GM13977 (cell line): ENCODE data around the gene TIMM23B.
"Not testable (repeated sequence)": the region's sequence is repeated elsewhere in the genome, so short reads cannot be mapped to it uniquely, and the experiment has no call there.

Source experiments
- DNase-seq: peaks from one replicate; pipeline ENCODE4 v3.0.0; 2012; ENCODE audit warnings: low spot score
- in situ Hi-C: fragments of 300-500 bp; cut with MboI; formaldehyde crosslinking; loops from one replicate; pipeline ENCODE4 v1.12.0; 2022; ENCODE audit warnings: low sequenced_read_pairs, low pct_unique_long_range_greater_than_20kb, mixed read lengths, inconsistent platforms; ENCODE audit not compliant: unreplicated experiment

TIMM23B gene

DNA sequence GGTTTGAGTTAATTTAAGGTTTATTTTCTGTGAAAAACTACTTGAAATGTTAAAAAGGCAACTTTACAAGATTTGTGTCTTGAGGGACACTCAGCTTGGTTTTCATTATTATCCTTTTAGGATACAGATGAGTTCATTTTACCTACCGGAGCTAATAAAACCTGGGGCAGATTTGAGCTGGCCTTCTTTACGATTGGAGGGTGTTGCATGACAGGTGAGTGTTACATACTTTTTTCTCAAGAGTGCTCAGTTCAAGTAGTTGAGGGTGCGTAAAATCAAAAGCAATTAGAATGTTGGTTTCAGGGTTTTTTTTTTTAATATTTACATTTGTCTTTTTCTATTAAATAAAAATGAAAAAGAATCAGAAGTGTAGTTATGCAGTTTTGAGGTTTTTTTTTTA is 10.2 kb downstream of the TIMM23B start:
- in situ Hi-C loops, DNase-seq: not testable (repeated sequence)

GRCh38 chr10:49953122-49953521 is 11.3 kb downstream of the TIMM23B start:
- DNase-seq, in situ Hi-C loops: not testable (repeated sequence)

- DNase-seq, in situ Hi-C loops: not testable (repeated sequence)
Observed at GRCh38 chr10:49970331-49970857, 28.5 kb downstream of the TIMM23B start.

- in situ Hi-C loops, DNase-seq: not testable (repeated sequence)
Observed at GRCh38 chr10:49971466-49971865, 29.6 kb downstream of the TIMM23B start.

GRCh38 chr10:49972094-49972493 is 30.2 kb downstream of the TIMM23B start:
- DNase-seq, in situ Hi-C loops: not testable (repeated sequence)

DNA sequence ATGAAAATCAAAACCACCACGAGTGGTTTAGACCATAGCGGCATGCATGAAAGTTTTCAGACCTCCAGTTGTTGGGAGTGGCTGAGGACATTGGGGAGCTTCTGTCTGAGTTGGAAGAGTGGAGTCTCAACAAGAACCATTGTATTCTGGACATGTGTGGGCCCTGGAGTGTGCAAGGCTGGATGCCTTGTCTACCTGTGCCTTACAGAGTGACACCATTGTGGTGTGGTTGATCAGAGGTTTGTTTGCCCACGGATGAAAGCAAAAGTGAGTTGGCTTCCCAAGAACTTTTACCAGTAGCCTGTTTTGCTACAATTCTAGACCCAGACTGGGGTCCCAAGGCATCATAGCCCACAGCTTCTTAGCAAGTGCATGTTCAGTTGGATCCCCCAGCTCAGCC is 35.9 kb downstream of the TIMM23B start:
- in situ Hi-C loops, DNase-seq: not testable (repeated sequence)

DNA sequence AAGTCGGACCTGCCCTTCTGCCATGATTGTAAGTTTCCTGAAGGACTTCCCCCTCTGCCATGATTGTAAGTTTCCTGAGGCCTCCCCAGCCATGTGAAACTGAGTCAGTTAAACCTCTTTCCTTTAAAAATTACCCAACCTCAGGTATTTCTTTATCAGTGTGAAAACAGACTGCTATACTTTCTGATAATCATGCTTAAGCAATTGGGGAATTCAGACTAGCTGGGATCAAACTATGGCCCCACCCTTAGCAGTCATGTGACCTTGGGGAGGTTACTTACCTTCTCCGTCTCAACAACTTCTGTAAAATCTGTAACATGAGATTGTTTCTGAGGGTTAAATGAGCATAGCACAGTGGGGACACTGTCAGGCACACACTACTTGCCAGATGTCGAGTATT is 45.4 kb downstream of the TIMM23B start:
- in situ Hi-C loops: not testable (repeated sequence)

GRCh38 chr10:49988376-49988775 is 46.5 kb downstream of the TIMM23B start, which contains the start of gene AGAP6:
TSS of gene AGAP6 (plus strand) at chr10:49988406. CDS start at chr10:49988716, 310 bp downstream.
- DNase-seq, in situ Hi-C loops: not testable (repeated sequence)

More for the DNA sequence above, 45.4 kb downstream of the TIMM23B start:
- DNase-seq: not testable (repeated sequence)

DNA sequence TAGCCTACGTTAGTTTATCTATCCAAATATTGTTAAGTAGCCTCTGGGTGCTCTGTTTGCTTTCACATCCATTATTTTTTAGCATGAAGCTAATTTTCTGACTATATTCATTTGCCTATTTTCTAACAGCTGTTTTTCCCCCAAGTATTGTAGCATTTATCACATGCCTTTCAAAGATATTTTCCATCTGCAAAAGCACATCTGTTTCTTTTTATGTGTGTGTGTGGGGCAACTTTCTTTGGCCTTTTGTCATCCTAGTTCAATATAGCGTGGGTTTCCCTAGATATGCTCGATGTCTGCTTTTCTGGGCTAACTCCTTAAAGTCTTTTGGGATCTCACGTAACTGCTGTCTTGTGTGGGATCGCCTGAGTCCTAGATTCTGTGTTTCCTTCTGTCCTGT is 53.5 kb downstream of the TIMM23B start:
- in situ Hi-C loops, DNase-seq: not testable (repeated sequence)

DNA sequence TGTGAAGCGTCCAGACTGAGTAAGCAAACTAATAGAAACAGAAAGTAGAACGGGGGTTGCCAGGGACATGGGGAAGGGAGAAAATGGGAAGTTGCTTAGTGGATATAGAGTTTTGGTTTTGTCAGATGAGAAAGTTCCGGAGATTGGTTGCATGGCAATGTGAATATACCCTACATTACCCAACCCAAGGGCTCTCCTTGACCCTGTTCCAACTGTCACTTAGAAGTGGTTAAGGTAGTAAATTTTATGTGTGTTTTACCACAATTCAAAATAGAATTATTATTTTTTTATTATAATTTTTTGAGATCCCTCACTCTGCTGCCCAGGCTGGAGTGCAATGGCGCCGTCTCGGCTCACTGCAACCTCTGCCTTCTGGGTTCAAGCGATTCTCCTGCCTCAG is 72.2 kb downstream of the TIMM23B start:
- DNase-seq, in situ Hi-C loops: not testable (repeated sequence)

DNA sequence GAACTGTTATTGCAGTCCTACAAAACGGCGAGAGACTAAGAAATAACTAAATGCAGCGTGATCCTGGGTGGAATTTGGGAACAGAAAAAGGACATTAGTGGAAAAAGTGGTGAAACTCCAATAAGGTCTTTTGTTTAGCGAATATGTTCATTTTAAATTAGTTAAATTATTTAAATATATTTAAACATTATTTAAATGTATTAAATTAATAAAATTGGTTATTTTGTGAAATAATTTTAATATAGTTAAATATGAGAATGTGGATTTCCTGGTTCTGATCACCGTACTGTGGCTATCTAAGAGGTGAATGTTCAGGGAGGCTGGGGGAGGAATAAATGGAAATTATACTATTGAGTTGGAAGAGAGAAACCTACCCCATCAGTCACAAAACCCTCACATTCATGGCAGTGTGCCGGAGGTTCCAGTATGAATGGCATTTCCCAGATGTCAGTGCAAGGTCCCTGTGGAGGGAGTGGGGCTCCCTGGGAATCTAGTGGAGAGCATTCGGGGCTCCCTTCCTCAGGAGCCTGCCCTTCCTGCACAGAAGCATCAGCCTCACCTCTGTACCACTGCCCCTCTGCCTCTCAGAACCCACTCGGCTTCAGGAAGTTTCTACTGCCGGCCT is 73.9 kb downstream of the TIMM23B start:
- in situ Hi-C loops, DNase-seq: not testable (repeated sequence)

- DNase-seq, in situ Hi-C loops: not testable (repeated sequence)
Observed at GRCh38 chr10:50016926-50017325, 75.1 kb downstream of the TIMM23B start.

- DNase-seq, in situ Hi-C loops: not testable (repeated sequence)
Observed at GRCh38 chr10:50017646-50018045, 75.8 kb downstream of the TIMM23B start.

- in situ Hi-C loops, DNase-seq: not testable (repeated sequence)
Observed at GRCh38 chr10:50019279-50019678, 77.4 kb downstream of the TIMM23B start.

DNA sequence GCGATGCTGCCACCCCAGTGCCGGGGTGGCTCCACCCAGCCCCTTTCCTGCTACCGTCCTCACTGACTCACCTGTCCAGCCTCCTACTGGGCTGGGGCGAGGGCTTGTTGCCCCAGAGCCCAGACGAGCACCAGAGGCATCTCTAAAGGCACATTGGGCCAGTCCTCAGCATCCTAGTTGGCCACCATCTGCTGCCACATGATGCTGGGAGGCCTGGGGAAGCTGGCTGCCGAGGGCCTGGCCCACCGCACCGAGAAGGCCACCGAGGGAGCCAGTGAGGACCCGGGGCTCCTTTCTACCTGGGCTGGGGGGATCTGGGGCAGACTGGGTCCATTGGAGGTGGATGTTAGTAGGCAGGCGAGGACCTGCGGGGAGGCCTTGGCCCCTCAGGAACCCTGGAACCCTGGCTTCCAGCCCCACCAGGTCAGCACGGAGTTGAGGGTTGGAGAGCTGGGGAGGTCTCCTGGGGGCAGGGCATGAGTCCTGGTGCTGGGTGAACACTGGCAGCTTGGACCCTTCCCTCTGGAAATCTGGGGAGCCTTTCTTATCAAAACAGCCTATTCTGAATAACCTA is 78.7 kb downstream of the TIMM23B start:
- in situ Hi-C loops, DNase-seq: not testable (repeated sequence)
